Stimulated activated CD4-positive, alpha-beta T cell treated with anti-CD3 and anti-CD28 coated beads, Interleukin-1b, Interleukin-23, amount 100 ng/mL, for 24 hours (primary cell): ENCODE data around the gene CST9.

ENCODE experiments used
- DNase-seq, 4 experiments: peaks; one replicate each; pipeline ENCODE4 v3.0.0-alpha.2; 2020; ENCODE audit warnings: low read depth in 4 of 4, low spot score in 1 of 4

Gene CST9

GRCh38 chr20:23605867-23606651, at the start of gene CST9:
CST9 (minus strand) TSS chr20:23605917; CDS start chr20:23605864, 53 bp downstream.
- DNase-seq: no peak

GRCh38 chr20:23654717-23655116, 49.0 kb upstream of the CST9 start:
- no peak for DNase-seq

GRCh38 chr20:23654000-23654399, 48.3 kb upstream of the CST9 start:
- no peak for DNase-seq

- DNase-seq: no peak
These were observed 47.8 kb upstream of the CST9 start for GRCh38 chr20:23653400-23653938.

GRCh38 chr20:23652926-23653325, 47.2 kb upstream of the CST9 start:
- no peak for DNase-seq

- no peak for DNase-seq
These were observed 46.7 kb upstream of the CST9 start for GRCh38 chr20:23652371-23652770.

GRCh38 chr20:23651117-23651516, 45.4 kb upstream of the CST9 start:
- no peak for DNase-seq

- DNase-seq: no peak
These were observed 44.2 kb upstream of the CST9 start for GRCh38 chr20:23649830-23650417.

GRCh38 chr20:23649242-23649641, 43.5 kb upstream of the CST9 start:
- no peak for DNase-seq

- DNase-seq: no peak
These were observed 41.6 kb upstream of the CST9 start for GRCh38 chr20:23647346-23647745.

GRCh38 chr20:23646106-23646873, 40.6 kb upstream of the CST9 start:
- DNase-seq: no peak

GRCh38 chr20:23645575-23645974, 39.9 kb upstream of the CST9 start:
- no peak for DNase-seq

- DNase-seq: no peak
These were observed 38.4 kb upstream of the CST9 start for GRCh38 chr20:23644164-23644563.

- no peak for DNase-seq
These were observed 37.9 kb upstream of the CST9 start for GRCh38 chr20:23643659-23644058.

- no peak for DNase-seq
These were observed 36.4 kb upstream of the CST9 start for GRCh38 chr20:23641936-23642751.

GRCh38 chr20:23640671-23641667, 35.3 kb upstream of the CST9 start:
- DNase-seq: no peak

GRCh38 chr20:23640018-23640601, 34.4 kb upstream of the CST9 start:
- no peak for DNase-seq

- DNase-seq: no peak
These were observed 33.8 kb upstream of the CST9 start for GRCh38 chr20:23639490-23639958.

- DNase-seq: no peak
These were observed 32.6 kb upstream of the CST9 start for GRCh38 chr20:23638309-23638708.
